NCI-H69 (cell line): ENCODE data around the gene LMTK2.
A peak's percentile ranks its signal among the peaks of the same experiment; 100 is the strongest.
"Not testable (repeated sequence)": the region's sequence is repeated elsewhere in the genome, so short reads cannot be mapped to it uniquely, and the experiment has no call there.

ENCODE experiments used
- DNase-seq: peaks from one replicate; lab custom pipeline; 2025; lab: John Stamatoyannopoulos, UW

LMTK2 gene

DNA sequence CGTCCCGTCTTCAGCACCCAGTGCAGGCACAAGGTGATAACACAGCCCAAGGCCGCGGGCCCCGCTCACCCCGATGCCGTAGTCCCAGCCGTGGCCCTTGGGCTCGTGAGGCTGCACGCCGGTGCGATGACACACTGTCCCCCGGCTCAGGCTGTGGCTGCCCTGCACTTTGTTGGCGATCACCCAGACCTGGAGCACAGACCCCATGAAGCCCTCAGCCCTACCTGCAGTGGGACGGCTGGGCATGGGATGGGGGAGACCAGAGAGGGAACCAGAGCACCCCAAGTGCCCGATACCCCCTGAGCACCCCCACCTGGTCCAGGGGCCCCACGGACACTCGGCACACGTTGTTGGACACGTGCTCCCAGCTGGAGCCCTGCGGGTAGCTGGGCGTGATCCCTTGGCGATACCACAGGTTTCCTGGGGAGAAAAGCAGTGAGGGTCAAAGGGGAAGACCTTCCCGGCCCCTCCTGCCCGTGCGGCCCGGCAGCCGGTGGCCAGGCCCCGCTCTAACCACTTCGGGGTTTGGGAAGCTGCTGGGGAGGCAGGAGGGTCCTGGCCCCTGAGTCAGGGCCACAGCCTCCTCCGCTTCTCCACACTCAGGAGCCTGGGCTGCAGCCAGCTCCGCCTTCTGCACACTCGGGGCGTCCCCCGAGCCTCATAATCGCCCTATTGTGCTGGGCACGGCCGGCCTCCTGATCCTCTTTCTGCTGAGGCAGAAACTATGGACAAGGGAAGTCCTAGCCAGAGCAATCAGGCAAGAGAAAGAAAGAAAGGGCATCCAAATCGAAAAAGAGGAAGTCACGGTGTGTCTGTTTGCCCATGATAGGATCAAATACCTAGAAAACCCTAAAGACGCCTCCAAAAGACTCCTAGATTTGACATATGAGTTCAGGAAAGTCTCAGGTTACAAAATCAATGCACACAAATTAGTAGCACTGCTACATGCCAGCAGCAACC is 111.2 kb downstream of the LMTK2 start:
- DNase-seq: peak; percentile 57

DNA sequence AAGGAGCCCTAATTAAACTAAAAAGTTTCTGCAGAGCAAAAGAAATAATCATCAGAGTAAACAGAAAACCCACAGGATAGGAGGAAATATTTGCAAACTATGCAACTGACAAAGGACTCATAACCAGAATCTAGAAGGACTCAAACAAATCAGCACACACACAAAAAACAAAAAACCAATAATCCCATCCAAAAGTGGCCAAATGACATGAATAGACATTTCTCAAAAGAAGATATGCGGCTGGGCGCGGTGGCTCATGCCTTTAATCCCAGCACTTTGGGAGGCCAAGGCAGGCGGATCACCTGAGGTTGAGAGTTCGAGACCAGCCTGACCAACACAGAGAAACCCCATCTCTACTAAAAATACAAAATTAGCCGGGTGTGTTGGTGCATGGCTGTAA is 112.7 kb downstream of the LMTK2 start:
- DNase-seq: not testable (repeated sequence)

DNA sequence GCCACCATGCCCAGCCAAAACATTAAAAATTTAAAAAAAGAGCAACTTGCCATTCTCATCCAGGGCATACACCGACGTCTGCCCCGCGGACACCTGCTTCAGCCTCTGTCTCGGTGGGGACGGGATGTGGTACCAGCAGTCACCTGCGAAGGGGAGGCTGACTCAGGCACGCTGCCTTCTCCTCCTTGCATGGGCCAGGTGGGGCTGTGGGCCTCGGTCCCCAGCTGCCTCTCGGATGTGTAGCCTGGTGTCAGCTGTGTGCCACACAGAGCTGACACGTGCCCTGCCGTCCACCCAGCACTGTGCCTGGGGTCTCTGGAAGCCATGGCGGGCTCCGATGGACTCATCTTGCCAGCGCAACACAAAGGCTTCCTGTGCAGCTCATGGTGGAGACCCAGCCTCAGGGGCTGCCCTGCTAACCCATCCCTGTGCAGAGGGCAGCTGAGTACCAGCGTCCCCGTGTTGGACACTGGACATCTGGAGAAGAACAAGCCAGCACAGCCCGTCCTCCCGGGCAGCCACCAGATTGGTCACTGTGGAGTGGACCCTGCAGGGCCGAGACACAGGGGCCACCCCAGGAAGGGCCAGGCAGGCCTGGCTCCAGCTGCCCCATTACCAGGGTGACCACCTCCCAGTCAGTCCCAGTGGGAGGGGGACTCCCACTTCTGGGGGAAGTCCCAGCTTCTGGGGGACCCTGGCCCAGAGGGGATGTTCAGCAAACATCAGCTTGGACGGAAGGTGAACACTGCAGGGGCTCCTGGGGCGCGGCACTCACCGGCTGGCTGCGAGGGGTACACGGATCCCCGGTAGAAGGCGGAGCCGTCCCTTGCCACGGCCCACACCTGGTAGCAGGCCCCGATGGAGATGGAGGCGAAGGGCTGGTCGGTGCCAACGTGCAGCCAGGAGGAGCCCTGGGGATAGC is 115.2 kb downstream of the LMTK2 start:
- no peak for DNase-seq

DNA sequence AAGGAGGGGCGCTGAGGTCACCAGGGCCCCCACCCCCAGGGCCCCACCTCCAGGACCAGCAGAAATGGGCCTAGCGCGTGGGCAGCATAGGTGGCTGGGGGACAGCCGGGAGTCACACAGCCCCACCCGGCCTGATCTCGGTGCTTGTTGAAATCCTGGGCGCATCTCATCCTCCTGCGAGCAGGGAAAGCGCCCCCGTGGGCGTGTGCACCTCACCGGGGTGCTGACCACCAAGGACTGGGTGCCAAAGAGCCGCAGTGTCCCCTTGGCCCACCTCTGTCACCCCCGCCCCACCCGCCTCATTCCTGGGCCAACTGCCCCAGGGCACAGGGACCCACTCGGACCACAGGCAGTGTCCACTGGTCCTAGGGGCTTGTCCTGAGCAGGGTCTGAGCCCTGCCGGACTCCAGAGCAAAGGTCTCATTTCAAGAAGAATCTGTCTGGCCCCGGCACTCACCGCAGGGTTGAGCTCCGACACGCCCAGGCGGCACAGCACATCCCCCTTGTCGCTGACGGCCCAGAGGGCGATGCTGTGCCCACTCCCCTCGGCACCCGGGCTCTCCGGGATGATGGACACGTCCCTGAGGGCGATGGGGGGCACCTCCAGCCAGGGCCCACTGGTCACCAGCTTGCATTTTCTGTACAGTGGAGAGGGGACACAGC is 116.0 kb downstream of the LMTK2 start:
- DNase-seq: no peak

DNA sequence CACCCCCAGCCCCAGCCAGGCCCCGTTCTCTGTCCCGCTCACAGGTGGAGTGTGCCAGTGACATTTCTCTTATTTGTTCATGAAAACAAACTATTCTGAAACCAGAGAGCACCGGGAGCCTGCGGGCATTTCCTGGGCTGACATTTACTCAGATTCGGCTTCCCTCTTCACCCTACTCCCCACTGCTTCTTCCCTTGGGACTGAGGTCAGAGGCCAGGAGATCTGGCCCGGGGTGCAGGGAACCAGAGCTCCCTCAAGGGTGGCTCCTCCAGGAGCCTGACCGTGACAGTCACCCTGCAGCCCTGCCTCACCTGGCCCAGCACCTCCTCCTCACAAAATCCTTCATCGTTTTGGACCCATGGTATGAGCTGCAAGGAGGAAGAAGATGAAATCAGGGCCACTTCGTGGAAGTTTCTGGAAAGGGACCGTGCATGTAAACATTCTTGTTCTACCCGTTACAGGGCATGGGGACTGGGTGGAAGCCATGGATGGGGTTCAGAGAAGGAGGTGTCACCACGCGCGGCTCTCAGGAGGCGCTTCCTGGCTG is 116.8 kb downstream of the LMTK2 start:
- no peak for DNase-seq

DNA sequence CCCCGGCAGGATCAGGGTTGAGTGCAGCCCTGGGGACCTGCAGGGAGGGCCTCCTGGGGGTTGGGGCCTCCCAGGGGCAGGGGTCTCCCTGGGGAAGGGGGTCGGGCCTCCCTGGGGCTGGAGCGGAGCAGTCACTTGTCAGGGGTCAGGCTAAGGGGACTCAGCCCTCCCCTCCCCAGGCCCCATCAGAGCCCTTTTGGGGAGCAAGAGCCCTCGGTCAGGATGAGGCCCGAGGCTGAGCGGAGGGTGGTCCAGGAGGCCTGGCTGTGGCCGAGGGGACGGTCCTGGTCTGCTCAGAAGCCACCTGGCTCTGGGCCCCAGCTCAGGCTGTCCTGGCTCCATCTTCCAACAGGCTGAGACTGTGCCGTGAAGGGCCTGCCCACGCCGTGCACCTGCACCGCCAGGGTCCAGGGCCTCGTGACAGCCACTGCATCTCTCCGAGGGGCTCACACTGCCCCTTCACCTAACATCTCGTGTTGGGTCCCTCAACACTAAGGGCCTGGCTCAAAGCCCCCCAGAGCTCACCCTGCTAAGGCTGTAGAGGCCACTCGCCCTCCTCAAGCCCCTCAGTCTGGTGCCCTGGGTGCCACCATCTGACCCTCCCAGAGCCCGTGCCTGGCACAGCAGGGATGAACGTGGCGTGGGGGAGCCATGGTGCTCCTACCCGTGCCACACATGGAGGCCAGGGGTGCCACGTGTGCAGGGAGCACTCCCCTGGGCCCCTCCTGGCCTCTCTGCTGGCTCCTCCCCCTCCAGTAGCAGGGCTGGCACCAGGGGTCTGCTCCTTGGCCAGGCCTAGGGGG is 117.4 kb downstream of the LMTK2 start:
- DNase-seq: no peak

DNA sequence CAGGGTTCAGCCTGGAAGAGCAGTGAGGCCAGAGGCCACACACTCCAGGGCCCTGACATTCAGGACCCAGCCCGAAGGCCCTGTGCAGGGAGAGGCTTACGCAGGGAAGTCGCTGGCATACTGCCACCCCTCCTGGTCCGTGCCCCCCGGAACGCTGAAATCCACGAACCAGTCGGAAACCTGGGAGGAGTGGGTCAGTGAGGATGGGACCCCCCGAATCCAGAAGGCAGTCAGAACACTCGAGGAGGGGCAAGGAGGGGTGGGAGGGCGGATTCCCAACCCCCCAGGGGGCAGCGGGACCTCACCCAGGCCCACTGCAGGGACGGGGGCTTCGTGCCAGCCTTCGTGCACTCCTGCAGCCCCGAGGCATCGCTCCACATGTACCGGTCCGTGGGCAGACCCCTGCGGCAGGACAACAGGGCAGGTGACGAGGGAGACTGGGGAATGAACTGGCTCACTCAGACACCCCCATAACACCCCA is 118.1 kb downstream of the LMTK2 start:
- no peak for DNase-seq

DNA sequence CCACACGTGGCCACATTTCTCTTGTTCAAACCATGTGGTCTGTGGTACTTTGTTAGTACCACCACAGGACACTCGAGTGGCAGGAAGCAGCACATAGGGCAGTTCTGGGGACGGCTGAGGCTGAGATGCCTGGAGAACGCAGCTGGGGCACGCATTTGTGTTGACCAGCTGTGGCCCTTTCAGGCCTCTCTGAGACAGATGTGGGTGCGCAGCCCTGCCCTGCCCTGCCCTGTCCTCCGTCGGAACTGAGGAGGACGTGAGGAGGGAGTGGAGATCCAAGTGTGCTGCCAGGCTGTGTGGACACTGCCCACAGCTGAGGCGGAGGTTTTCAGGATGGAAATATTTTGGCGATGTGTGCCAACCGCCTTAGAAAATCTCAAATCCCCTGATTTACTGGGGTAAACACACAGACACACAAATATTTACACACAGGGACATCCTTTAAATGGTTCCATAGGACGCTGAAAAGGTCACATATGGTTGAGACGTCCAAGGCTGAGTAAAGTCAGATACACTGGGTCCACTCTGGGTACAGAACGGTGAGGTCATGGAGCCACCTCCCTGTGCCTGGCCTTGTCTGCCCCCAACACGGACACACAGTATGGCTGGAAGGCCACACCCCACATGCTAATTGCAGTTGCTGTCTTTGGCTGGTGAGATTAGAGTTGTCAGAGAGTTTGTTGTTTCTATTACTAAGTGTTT is 119.4 kb downstream of the LMTK2 start:
- DNase-seq: no peak

DNA sequence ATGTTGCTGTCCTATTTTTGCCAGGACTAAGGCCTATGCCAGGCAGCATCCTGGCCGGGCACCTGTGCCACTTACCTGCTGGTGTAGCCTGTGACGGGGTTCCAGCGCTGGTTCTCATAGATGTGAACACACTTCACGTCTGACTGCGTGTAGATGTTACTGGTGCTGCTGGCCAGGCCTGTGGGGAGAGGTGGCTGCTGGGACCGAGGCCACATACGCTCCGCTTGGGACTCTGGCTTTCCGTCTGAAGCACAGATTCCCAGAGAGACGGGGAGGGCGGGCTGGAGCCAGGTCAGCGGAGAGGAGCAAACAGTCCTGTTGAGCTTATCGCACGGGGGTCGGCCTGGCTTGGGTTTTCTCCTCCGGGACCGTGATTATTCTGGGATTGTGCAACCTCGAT is 121.3 kb downstream of the LMTK2 start:
- no peak for DNase-seq

DNA sequence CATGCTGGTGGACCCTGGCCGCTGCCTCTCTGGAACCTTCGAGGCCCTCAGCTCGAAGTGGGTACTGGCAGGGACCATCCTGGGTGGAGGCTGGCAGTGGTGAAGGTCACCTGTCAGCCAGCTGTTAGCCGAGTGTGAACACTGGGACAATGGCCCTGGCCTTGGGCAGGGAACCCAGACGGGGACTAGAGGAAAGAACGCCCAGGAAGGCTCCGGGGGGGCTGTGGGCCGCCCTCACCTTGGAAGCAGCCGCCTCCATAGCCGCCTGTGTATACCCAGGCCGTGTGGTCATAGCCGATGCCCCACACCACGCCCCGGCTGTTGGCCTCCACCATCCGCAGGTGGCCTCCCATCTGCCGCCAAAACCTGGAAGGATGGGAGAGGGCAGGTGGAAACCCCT is 122.1 kb downstream of the LMTK2 start:
- DNase-seq: no peak

DNA sequence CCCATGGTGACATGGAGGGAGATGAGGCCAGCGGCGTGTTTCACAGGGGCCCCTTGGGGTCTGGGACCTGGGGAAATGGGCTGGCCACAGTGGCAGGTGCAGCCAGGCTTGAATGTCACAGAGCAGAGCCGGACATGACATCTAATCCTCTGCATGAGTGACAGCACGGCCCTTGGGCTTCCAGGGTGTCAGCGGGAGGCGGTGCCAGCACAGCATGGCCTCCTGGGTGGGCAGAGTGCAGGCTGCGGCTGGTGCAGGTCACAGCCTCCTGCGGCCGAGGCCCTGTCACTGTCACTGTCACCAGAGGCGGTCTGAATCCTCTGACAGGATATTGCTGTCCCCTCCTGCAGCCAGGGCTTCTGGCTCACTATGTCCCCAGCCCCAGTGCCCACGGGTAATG is 122.8 kb downstream of the LMTK2 start:
- DNase-seq: no peak

DNA sequence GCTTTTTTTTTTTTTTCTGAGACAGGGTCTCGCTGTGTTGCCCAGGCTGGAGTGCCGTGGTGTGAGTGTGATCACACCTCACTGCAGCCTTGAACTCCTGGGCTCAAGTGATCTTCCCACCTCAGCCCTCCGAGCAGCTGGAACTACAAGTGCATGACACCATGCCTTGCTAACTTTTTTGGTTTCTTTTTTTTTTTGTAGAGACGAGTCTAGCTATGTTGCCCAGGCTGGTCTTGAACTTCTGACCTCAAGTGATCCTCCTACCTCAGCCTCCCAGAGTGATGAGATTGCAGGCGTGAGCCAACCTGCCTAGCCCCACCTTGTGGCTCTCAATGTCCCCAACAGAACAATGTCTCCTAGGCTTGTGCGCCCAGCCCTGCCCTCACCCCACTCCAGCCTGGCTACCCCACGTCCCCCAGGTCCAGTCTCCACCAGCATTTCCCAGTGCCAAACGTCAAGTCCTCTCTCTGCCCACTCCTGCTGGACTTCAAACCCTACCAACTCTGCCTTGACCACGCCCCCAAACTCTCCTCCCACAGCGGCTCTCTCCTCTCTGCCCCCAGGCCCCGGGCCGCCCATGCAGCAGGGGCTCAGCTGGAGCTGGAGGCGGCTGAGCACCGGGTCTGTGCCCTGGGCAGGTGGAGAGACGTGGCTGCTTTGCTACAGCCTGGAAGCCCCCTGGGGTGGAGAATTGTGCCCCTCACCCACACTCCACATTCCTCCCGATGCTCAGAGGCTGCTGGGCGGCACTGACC is 123.5 kb downstream of the LMTK2 start:
- no peak for DNase-seq

DNA sequence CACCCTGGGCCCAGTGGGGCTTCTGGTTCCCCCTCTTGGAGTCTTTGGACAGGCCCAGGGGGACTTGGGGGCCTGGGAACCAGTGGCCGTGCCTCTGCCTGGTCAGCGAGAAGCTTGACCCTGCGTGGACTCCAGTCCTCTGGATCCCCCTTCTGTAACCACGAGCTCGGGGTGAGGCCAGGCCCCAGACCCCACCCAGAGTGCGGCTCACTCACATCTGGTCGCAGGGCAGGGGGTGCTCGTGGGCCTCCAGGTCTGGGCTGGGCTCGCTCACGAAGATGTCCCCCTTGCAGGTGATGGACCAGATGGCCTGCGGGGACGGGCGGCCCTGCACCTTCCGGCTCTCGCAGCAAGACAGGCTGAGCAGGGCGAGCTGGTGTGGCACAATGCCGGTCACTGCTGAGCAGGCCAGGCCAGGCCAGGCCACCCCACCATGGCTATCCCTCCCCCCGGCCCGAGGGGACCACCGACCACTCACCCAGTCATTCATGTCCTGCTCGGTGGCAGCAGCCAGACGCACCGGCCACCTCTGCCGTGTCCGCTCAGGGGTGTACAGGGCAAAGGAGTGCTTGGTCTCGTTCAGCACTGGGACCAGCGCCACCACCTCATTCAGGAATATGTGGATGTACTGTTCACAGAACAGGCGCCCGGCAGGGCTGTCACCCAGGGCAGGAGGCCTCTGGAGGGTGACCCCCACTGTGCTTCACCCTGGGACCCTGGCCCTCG is 124.2 kb downstream of the LMTK2 start:
- no peak for DNase-seq

DNA sequence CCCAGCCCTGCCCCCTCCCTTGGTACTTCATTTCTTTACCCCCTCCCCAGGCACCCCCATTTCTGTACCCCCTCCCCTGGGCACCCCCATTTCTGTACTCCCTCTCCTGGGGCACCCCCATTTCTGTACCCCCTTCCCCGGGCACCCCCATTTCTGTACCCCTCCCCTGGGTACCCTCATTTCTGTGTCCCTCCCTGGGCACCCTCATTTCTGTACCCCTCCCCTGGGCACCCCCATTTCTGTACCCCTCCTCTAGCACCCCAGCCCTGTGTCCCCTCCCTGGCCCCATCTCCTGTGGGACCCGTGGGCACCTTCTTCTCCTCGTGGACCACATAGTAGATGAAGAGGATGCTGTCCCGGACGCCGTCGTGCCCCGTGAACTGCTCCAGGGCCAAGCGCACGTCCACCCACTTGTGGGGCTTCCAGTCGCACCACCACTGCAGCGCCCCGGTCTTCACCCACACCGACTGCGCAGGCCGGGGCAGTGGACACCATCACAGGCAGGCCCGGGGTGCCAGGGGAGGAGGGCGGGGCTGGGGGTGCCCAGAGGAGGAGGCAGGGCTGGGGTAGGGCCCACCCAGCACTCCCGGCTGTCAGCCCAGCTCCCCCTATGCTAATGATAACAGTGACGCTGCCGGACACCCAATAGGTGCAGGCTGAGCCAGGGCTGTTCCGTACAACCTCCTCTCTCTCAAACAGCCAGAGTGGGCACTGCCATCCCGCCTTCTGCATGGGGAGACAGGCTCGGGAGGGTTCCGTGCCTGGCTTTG is 125.0 kb downstream of the LMTK2 start:
- DNase-seq: no peak

DNA sequence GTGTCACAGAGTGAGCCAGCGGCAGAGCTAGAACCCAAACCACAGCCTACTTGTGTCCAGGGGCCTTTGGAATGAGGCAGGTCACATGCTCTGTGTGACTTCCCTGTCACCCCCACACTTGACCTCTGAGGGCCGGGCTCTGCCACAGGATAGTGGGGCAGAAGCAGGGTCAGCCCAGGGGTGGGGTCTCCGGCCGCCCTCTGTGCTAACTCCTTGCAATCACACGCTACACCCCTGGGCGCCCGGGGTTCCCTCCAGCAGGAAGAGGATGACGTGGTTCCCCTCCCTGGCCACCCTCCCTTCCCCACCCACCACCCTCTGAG is 125.6 kb downstream of the LMTK2 start:
- no peak for DNase-seq

DNA sequence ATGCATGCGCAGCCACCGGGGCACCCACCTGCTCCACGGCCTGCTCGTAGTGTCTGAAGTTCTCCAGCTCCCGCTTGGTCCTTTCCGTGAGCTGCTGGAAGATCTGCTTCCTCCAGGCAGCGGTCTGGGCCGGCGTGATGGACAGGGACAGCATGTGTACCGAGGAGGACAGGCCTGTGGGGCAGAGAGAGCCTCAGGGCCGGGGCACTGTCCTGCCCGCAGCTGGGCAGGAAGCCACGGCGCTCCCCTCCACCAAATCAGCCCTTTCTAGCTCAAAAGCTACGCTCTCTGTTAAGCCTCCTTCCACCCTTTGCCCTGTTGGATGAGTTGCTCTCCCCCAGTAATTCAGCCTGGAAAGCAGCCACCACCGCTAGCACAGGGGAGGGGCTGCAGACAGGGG is 126.1 kb downstream of the LMTK2 start:
- DNase-seq: no peak

DNA sequence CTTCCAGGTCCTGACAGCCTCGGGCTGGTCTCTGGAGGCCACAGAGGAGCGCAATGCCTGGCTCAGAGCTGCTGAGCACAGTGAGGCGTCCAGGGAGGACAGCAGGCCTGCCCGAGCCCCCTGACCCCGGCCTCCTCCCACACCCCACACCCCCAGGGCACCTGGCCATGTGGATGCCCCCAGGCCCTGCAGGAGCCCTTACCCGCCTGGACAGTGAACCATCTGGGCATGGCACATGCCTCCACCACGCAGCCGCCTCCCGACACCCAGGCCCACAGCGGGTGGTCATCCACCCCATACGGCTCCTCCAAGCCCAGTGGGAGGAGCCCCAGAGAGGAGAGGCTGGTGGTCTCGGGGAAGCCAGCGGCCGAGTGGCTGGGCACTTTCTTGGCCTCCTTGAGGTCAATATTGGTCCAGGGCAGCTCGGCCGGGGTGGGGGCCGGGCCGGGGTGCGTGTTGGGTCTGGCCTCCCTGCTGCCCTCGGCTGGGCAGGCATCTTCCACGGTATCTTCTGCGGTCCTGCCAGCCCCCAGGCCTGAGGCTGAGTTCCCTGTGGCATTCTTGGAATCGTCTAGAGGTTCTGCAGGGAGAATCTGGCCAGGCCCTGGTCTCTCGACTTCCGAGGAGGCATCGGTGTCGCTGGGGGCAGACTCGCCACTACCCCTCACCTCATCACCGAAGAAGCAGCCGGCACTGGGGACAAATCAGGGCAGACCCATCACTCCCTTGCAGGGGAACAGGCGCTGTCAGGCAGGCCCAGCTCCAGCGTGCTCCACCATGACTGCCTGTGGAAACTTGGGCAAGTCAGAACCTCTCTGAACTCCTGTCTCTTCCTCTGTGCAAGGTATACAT is 126.8 kb downstream of the LMTK2 start:
- DNase-seq: no peak
